ENCODE data around the gene ADIG. TPM values are rescaled to one million over a fixed set of nuclear protein-coding genes. Genes with fewer than 3 reads are reported as not detected.

ADIG gene
- total RNA-seq, 4 donors from 2014 or later, result not detected

DNA sequence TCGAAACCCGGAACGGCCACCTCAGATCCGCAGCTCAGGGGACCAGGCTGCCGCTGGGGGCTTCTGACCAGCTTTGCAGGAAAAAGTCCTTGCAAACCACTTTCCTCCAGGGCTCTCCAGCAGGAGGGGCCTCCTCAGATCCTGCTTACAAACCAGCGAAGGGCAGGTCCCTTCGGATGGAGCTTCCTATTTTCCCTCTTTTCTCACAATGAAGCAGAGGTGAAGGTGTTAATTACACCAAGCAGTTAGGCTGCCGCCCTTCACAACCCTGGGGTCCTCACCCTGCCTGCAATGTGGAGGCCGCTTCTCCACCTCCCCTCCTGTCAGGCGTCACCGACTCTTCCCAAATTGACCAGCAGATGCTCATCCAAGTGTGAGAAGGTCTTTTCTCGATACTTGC lies 26.4 kb downstream of the ADIG start:
- Histone ChIP-seq H3K9me3 (no peaks in the 10 kb centered on the region), H3K4me1 (no peaks in the 10 kb centered on the region), H3K4me3 (no peak overlapping the region), H3K27me3 (peaks cover 53% of the 10 kb centered on the region), H3K27ac (no peak overlapping the region), H3K36me3 (no peaks in the 10 kb centered on the region)
- DNase-seq (ENCODE audit: low spot score in 2 of 2), result no peak
- TF ChIP-seq, protein P1, sequence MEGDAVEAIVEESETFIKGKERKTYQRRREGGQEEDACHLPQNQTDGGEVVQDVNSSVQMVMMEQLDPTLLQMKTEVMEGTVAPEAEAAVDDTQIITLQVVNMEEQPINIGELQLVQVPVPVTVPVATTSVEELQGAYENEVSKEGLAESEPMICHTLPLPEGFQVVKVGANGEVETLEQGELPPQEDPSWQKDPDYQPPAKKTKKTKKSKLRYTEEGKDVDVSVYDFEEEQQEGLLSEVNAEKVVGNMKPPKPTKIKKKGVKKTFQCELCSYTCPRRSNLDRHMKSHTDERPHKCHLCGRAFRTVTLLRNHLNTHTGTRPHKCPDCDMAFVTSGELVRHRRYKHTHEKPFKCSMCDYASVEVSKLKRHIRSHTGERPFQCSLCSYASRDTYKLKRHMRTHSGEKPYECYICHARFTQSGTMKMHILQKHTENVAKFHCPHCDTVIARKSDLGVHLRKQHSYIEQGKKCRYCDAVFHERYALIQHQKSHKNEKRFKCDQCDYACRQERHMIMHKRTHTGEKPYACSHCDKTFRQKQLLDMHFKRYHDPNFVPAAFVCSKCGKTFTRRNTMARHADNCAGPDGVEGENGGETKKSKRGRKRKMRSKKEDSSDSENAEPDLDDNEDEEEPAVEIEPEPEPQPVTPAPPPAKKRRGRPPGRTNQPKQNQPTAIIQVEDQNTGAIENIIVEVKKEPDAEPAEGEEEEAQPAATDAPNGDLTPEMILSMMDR (IDR thresholded peaks at IDR 0.05), result no peak
- TF ChIP-seq POLR2A (IDR thresholded peaks at IDR 0.05) (no peak), EP300 (IDR thresholded peaks at IDR 0.05) (no peak), POLR2AphosphoS5 (IDR thresholded peaks at IDR 0.05) (no peak)
- whole genome bisulfite sequencing, result 52% methylated on average over 12 of the region's 12 CpGs

DNA sequence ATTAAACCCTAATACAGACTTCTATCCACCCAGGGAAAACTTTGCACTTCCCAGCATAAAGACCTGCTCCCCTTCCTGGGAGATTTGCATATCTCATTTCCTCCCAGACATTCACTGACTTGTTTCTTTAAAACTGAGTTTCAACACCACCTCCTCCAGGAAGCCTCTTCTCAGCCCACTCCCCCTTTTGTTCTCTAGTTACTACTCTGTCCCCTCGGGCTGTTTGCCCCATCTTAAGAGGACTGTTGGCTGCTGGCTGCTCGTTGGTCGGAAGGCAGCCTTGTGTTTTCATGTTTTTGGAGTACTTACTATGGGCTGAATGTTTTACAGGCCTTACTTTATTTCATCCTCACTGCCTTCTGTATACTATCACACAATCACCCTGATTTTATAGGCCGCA lies 27.2 kb downstream of the ADIG start:
- Histone ChIP-seq H3K27ac (no peak overlapping the region), H3K4me3 (no peak overlapping the region), H3K27me3 (peaks cover 45% of the 10 kb centered on the region), H3K4me1 (no peaks in the 10 kb centered on the region), H3K36me3 (no peaks in the 10 kb centered on the region), H3K9me3 (no peaks in the 10 kb centered on the region)
- 81% methylated on average over 4 of the region's 4 CpGs for WGBS
- TF ChIP-seq EP300 (IDR thresholded peaks at IDR 0.05), result no peak
- TF ChIP-seq POLR2A (IDR thresholded peaks at IDR 0.05), result no peak
- no peak for TF ChIP-seq POLR2AphosphoS5 (IDR thresholded peaks at IDR 0.05)
- TF ChIP-seq, protein P1 (IDR thresholded peaks at IDR 0.05), result no peak
- DNase-seq (ENCODE audit: low spot score in 2 of 2), result no peak

DNA sequence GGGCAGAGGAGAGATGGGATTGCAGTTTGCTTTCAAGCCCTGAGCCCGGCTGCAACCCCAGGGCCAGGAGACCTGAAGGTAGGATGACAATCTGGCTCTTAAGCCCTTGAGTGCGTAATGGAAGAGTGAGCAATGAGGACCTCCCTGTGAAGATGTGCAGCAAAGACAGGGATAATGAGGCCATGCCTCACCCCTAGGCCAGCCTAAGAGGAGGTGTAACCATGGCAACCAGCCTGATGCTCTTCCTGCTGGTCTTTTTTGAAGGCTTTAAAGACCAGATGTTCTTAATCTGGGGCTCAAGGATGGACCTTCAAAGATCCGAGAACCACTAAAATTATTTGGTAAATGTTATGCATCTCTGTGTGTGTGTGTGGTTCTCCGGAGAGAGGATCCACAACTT lies 28.8 kb downstream of the ADIG start:
- WGBS, result 68% methylated on average over 4 of the region's 4 CpGs
- Histone ChIP-seq H3K27me3 (peaks cover 34% of the 10 kb centered on the region), H3K27ac (no peak overlapping the region), H3K36me3 (no peaks in the 10 kb centered on the region), H3K4me3 (no peak overlapping the region), H3K9me3 (no peaks in the 10 kb centered on the region), H3K4me1 (no peaks in the 10 kb centered on the region)
- DNase-seq (ENCODE audit: low spot score in 2 of 2), result no peak
- TF ChIP-seq, protein P1 (IDR thresholded peaks at IDR 0.05), result no peak
- TF ChIP-seq POLR2AphosphoS5 (IDR thresholded peaks at IDR 0.05) (no peak), POLR2A (IDR thresholded peaks at IDR 0.05) (no peak), EP300 (IDR thresholded peaks at IDR 0.05) (no peak)

DNA sequence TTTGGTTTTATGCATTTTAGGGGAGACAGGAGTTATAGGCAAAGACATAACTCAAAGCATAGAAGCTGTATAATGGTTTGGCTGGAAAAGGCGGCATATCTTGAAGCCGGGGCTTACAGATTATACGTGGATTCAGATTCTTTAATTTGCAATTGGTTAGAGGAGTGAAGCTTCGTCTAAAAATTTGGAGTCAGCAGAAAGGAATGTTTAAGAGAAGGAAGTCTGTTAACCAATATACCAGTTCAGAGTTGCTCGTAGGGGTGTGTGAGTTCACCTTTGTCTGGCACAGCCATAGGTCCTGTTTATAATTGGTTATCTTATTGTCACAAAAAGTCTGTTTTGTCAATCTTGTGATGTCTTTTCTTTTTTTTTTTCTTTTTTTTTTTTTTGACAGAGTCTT lies 29.5 kb downstream of the ADIG start:
- H3K36me3 ChIP-seq, result no peaks in the 10 kb centered on the region
- H3K9me3 ChIP-seq, result no peaks in the 10 kb centered on the region
- TF ChIP-seq, protein P1 (IDR thresholded peaks at IDR 0.05), result no peak
- TF ChIP-seq POLR2A (IDR thresholded peaks at IDR 0.05) (no peak), EP300 (IDR thresholded peaks at IDR 0.05) (no peak), POLR2AphosphoS5 (IDR thresholded peaks at IDR 0.05) (no peak)
- H3K4me3 ChIP-seq, result no peak overlapping the region
- H3K27me3 ChIP-seq, result peaks cover 35% of the 10 kb centered on the region
- H3K4me1 ChIP-seq, result no peaks in the 10 kb centered on the region
- DNase-seq (ENCODE audit: low spot score in 2 of 2), result no peak
- WGBS, result 51% methylated on average over 5 of the region's 5 CpGs
- H3K27ac ChIP-seq, result no peak overlapping the region

DNA sequence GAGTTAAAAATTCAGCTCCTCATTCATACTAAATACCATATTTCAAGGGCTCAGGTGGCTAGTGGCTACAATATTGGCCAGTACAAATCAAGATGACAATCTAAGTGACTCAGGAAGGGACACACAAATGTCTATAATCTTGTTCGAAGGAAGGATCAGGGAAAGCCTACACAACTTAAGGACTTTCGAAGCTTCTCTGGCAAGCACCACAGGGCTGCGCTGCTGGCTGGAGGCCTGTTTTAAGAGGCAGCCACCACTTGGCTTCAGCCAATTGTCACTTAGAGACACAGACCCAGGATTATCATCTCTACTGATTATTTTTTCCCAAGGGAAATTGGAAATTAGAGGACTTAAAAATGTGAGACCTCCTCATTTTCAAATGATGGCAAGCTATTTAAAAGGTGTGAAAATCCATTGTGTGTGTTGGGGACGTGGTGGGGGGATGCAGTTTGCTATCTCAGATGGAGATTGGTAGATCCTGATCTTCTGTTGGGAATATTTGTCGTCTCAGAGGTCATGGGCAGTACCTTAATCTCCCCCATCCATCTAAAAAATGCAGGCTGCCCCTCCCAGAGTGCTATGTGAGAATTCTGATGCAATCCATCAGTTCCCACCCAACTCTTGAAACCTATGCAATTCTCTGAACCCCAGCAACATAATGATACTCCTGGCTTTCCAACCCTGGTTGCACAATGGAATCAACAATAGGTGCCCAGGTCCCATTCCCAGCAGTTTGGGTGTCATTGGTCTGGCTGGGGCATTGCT lies 31.9 kb downstream of the ADIG start:
- Histone ChIP-seq H3K4me1 (no peaks in the 10 kb centered on the region), H3K27me3 (peaks cover 35% of the 10 kb centered on the region), H3K27ac (no peak overlapping the region), H3K9me3 (no peaks in the 10 kb centered on the region), H3K36me3 (no peaks in the 10 kb centered on the region), H3K4me3 (no peak overlapping the region)
- TF ChIP-seq POLR2A (IDR thresholded peaks at IDR 0.05), result no peak
- TF ChIP-seq, protein P1 (IDR thresholded peaks at IDR 0.05), result no peak
- TF ChIP-seq POLR2AphosphoS5 (IDR thresholded peaks at IDR 0.05), result no peak
- TF ChIP-seq EP300 (IDR thresholded peaks at IDR 0.05), result no peak
- 68% methylated on average over 5 of the region's 5 CpGs for WGBS
- DNase-seq (ENCODE audit: low spot score in 2 of 2), result no peak

Measured in suprapubic skin (tissue), 4 donors.